Activated gamma-delta T cell (primary cell): ENCODE measurements around the gene CDYL.

ENCODE experiments used
- DNase-seq: peaks from one replicate; lab custom pipeline; 2025; lab: John Stamatoyannopoulos, UW

The CDYL gene

DNA sequence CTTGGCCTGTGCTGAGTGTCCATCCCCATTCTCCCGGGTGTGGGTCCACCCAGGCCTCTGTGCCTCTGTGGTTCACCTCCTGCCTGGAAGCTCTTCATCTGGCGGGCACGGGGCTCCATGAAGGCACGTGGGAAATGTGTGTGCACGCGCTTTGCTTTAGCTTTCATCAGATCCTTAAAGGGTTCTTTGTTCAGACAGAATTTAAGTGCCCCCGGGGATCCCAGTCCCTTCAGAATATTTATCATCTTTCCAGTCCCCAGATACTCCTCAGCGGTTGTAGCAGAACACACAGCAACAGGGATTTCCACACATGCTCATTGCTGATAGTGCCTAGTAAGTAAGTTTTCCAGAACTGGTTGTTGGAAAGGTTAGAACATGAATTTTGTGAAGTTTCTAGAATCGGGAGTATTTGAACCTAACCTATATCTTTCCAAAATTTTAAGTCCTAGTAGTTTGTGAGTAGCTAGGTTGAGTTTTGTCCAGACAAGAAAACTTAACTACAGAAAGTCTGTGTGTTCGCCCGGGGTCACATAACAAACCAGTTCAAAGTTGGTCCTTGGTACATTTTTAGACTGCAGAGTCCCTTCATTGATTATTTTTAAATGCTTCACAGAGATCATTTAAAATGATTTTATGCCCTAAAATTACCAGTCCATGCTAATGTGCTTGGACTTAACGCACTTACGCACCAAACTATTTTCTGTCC lies 159.9 kb downstream of the CDYL start:
- DNase-seq, result no peak

DNA sequence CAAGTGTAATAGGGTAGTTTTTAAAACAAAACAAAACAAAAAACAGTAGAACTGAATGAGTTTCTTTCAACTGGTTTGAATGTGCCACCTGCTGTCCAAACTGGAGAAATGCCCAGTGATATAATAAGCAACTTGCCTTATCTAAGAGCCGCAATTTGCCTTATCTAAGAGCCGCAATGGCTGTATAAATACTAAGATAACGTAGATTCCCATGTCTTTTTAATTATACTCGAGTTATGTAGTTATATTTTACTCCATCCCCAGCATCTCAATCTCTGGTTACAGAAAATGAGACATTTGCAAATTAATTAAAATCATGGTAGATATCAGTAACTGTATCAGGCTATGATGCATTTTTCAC lies 160.5 kb downstream of the CDYL start:
- no peak for DNase-seq

DNA sequence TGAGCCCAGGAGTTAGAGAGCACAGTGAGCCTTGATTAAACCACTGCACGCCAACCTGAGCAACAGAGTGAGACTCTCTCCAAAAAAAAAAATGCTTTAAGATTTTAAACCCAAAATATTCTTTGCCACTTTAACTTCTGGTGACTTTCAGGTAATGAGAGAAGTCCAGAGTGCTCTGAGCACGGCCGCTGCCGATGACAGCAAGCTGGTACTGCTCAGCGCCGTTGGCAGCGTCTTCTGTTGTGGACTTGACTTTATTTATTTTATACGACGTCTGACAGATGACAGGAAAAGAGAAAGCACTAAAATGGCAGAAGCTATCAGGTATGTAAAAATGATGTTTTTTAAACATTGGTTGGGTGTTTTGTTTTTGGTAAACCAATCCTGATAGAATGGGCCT lies 161.2 kb downstream of the CDYL start:
- DNase-seq, result no peak

DNA sequence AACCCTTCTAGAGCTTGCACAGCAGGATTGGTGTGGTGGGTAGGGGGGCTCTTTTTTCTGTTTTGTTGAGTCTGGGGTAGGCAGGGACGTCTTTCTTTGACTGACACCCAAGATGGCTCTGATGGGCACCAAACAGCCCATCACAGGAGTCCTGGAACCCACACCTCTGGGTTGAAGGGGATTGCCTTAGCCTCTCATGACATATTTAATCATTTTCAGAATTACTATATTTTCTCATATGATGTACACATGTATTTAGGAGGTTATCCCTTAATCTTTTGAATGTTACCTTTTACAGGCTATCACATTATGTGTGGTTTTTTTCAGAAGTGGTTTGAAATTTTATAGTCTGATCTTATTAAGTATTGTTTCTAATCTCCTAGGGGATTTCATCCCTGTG lies 163.0 kb downstream of the CDYL start:
- no peak for DNase-seq

DNA sequence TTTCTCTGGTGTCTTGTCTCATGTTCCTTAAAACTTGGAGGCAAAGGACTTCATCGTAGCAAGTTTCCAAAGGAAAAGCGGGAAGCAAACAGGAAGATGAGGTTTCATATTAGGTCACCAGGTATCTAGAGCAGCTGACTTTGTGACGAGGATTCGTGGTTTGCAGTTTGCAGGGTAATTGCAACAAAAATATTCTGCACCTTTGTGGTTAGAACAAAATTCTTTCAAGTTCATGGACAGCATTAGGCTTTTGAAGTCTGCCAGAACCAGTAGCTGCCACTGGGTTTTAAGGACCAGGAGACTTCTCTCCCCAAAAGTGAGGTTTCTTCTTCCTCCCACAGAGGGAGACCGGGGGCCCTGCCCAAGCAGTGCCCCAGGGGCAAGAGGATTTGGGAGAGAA lies 164.2 kb downstream of the CDYL start:
- DNase-seq, result no peak

DNA sequence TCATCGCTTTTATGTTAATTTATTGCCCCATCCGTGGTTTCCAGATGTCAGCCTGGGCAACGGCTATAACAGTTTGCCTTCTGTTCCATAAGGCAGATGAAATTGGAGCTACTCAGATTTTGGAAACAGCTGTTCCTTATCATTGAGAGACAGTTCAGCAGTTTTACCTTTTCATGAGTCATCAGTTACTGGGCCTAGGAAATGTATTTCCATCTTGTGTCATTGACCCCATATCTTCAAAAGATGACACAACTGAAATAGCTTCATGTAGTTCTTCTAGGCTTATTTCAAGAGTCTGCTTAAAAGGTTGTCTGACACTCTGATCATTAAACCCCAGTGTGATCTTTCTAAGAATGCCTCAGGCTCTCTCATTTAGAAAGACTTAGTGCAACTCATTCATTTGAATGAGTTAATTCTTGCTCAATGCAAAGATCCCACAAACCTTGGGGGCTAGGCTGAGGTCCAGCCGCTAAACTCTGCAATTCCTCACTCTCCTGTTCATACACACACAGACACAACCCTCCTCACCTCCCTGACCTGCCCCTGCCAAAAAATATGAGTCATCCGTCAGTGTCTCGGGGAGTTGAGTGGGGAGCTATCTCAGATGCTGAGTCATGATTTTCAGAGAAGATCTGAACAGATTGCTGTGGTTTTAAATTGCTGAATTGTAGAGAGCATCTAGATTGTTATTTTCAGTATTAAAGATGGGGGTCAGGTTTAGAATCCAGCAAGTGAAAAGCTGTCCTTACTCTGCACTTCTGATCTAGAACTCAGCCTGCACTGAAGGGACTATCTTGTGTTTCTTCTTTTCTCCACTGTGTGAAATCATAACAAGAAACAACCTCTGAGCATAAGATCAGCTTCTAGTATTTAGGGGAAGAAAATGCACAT lies 165.8 kb downstream of the CDYL start:
- no peak for DNase-seq

DNA sequence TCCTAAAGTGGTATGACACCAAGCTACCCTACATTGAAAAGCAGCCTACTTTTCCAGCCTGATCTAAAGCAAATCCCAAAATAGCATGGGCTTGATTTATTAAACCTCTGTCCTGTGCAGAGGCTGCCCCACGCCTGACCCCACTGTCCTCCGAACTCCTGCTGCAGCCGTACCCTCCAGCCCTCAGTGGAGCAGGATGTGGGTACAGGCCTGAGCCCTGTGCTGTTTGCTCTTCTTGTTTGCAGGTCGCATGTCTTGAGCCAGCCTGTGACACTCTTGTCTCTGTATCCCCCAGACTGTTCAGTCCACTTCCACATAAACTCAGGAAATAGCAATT lies 166.4 kb downstream of the CDYL start:
- DNase-seq, result no peak

DNA sequence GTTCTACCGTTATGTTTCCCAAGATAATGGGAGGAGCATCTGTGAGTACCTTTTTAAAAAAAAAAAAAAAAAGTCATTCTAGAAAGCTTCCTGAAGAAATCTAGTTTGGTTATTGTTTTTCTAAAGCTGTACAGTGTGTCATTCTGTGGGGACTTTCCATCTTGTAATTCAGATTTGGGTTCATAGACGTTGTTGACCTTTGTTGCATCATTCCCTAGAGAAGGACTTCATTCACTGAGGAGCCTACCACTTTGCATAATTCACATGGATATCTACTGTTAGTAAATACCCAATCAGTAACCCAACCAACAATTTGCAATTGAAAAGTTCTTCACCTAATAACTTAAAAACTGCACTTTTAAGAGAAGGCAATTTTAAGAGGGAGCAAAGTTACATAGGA lies 167.5 kb downstream of the CDYL start:
- DNase-seq, result no peak

DNA sequence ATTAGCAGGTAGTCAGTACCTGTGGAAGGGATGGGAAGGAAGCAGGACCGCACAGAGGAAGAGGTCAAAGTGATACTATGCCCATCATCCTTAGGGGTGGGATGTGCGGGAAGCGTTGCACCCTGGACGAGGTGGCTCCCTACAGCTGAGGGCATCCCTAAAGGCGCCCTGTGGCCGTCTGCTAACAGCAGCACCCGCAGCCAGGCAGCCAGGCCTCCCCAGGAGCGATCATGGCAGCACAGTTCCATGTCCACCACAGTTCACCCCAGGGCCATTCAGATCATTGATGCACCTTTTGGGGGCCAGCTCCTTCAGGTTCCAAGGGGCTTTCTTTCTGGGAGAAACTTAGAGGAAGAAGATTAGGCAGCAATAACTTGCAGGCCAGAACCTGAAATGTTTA lies 168.1 kb downstream of the CDYL start:
- DNase-seq, result no peak

DNA sequence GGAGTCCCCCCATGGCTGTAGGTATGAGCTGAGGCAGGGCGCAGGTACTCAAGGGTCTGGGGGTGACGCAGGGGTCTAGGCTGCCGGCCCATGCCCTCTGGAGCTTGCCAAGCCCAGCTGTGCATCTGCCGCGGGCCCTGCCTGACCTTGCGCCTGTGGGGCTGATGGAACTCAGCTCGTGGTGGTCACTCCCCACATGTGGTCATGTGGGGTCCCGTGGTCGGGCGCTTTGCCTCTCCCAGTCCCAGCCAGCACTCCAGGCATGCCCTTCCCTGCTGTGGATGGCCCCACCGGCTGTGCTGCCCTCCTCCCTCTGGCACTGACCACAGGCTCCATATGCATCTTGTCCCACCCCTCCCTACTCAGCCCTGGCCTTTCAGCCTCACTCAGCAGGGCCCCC lies 170.3 kb downstream of the CDYL start:
- DNase-seq, result no peak

DNA sequence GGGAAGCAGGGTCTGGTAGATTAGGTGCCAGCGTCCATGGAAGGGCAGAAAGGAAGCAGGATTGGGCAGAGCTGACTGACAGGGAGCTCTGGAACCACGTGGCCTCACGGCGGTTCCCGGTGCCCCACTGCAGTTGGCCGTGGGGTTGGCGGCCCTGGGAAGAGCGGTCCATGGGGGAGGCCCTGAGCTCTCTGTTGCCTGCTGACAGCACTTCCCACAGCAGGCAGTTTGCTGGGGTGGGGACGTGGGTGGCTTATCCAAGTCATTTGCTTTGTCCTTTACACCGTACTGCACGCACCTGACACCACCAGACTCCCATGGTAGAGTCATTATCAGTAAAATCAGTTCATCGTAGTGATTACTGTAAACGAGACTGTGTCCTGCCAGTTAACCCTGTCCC lies 171.5 kb downstream of the CDYL start:
- no peak for DNase-seq

DNA sequence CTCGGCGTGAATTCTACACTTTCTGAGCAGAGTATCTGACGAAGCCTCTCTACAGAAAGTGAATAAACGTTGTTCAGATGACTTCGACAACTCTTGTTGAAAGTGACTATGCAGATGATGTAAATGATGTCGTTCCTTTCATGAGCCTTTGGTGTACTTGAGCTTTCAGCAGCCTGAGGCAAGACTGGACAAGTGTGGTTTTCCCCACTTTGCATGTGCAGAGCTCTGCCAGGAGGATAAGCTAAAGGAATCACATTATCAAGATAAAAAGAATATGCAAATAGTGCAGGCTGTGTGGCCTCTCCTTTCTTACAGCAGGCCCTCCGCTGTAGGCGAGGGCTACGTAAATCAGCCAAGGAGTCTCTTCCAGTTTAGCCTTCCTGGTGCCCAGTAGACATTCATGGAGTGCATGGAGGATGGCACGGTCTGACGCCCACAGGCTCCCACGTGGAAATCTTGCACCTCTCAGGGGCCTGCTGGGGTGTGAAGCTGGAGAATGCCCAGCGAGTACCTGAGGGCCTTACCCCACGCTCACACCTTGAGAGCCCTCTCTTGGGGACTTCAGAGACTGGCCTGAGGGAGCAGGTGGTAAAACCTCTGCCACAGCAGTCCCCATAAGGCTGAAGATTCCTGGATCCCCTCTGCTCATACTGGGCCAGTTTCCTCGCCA lies 172.7 kb downstream of the CDYL start:
- DNase-seq, result no peak

DNA sequence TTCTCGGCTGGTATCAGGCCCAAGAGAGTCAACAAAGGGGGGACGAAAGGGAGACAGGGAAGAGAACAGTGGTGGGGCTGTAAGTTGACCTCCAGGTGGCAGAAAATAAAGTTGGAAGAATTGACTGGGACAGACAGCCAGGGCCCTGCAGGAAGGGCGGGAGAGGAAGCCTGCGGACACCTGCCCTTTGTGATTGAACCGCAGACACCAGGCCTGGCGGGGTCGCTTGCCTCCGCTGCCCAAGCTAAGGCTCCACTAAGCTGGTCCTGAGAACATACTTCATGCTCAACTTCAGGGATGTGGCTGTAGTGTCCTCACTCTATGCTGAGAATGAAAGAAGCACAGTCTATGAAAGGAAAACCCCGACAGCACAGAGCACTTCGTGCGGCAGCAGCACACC lies 173.9 kb downstream of the CDYL start:
- DNase-seq, result no peak

DNA sequence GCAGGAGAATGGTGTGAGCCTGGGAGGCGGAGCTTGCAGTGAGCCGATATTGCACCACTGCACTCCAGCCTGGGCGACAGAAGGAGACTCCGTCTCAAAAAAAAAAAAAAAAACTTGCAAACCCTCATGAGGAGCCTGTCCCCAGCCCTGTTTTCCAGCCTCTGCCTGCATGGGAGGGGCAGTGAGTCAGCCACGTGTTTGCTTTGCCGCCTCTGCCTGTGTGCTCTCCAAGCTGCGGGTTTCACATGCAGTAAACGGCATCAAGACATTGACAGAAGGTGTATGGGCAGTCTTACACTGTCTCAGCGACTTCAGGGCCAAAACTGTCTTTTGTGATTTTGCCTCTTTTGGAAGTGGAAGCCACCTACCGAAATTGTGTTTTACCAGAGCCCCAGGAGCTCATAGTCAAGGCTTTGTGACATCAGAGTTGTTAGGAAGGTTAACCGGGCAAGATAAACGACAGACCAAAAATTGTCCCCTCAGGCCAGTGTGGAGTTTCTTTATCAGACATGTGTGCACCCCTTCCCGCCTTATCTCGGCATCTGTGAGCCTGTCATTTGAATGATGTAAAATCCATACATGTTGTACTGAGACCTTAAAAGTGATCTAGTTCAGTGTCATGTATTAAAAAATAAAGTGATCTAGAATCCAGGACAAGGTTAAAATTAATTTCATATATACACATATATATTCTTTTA lies 174.8 kb downstream of the CDYL start:
- no peak for DNase-seq

DNA sequence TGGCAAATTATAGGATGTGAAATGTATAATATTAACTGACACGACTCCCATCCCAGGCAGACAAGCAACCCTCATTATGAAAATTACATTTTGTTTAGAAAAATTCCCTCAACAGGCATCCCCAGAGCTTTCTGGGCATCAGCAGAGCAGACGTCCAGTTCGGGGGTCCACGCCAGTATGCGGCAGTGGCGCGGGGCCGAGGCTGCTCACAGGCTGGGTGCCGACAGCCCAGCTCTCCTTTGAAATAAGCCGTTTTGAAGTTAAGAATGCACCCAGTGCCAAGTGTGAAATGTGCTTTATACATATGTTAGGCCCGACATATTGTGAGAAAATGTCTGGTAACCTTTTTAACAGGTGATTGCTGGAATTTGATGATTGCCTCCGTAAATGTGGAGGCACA lies 177.2 kb downstream of the CDYL start:
- DNase-seq, result no peak

DNA sequence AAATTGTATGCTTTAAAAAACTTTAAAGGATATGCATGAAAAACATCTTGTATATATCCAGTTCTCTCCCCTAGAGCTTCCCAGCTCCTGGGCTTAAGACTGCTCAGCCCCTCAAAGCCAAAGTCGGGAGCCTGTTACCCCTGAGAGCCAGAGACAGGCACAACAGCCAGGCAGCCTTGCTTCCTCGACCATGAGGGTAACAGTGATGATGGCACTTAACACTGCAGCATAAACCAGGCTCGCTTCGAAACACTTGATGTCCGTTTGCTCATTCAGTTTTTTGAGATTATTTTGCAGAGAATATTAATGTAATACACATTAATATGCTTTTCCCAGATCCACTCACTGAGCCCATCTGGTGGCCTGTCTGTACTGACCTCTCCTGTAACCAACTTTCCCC lies 180.4 kb downstream of the CDYL start:
- no peak for DNase-seq

DNA sequence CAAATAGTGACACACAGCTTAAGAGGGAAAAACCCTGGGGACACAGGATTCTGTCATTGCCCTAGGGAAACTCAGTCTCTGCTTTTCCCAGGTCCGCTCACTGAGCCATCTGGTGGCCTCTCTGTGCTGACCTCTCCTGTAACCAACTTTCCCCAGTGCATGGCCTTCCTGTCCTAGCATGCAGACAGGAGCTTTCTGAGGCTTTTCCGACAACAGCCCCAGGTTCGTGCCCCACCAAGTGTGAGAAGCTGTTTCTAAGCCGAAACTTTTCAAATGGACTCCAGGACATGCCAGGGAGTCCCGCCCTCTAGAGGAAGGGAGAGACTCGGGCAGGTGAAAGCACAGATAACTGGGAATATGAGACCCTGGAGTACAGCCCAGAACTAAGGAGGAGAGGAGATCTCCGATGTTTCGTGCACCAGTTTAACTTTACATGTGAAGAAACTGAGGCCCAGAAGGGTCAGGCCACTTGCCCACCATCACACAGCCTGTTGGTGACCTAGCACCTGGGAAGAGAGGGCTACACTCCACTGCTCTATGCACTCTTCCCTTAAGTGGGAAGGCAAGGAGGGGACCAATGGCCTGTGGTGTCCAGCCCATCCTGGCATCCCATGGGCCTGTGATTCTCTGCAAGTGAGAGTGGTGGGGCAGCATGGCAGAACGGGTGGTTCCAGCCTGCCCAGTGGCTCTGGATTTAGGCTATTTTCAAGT lies 181.5 kb downstream of the CDYL start:
- no peak for DNase-seq

DNA sequence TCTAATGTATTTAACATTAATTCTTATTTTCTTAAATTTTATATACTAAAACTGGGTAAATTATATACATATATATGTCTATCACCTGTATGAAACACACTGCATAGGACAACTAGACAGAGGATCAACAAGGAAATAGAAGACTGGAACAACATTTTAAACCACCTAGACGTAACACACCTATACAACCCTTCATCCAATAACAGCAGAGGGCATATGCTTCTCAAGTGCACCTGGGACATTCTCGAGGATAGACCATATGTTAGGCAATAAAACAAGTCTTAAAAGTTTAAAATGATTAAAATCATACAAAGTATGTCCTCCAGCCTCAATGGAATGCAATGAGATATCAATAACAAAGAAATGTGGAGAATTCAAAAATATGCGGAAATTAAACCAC lies 182.4 kb downstream of the CDYL start:
- DNase-seq, result no peak

DNA sequence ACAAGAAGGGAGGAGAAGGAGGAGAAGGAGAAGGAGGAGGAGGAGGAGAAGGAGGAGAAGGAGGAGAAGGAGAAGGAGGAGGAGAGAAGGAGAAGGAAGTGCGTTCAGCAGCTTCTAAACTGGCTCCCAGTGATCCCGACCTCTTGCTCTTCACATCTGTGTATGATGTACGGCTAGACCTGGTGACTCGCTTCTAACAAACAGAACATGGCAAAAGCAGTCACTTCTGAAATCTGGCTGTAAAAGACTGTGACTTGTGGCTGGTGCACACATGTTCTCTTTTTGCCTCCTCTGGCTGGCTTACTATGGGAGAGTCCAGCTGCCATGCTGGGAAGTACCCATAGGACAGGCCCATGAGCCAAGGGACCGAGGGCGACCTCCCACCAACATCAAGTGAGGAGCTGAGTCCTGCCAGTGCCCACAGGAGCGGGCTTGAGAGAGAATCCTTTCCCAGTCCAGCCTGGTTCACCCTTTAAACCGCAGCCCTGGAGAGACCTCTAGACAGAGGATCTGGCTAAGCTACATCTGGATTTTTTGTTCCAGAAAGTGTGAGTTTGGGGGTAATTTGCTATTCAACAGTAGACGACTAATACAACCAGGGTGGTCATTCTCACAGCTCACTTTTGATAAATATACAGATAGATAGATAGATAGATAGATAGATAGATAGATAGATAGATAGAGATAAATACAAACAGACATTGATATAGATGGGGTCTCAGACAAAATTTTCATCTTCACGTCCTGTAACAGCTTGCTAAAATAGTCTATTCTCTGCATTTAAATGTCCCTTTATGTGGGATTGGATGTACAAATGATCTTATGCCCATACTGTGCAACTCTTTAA lies 185.3 kb downstream of the CDYL start:
- no peak for DNase-seq

DNA sequence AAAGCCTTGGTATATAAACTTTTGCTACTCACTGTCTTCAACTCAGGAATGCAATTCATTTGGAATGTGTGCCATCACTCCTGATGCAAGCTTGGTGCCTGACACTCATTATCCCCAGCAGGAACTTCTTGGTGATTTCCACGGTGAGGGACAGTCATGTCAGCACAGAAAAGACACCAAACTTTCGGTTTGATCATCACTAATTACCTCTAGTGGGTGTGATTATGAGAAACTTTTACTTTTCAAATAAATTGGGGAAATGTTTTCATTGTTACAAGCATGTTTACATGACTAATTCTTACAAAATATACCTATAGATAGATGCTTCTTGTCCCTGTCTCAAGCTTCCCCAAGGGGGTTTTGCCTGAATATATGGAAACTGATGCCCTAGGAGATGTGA lies 186.7 kb downstream of the CDYL start:
- no peak for DNase-seq
